SK-N-SH (cell line): ENCODE results near the gene ZNF664. TPM values are rescaled to one million over a fixed set of nuclear protein-coding genes. Genes with fewer than 3 reads are reported as not detected.

Experiments
- CTCF ChIA-PET: fragments of 300-600, 350-600 bp; formaldehyde crosslinking; extraction: SDS; loops from one replicate; lab custom pipeline; 2021; lab: Yijun Ruan, JAX
- POLR2A ChIA-PET: fragments of 350-600 bp; sonication (Branson Sonifier 250); formaldehyde crosslinking; extraction: SDS; loops from one replicate; lab custom pipeline; 2020; ENCODE audit warnings: antibody characterized with exemption, inconsistent platforms; lab: Yijun Ruan, JAX
- DNase-seq: peaks from one replicate; pipeline ENCODE4 v3.0.0; 2012
- H2AFZ ChIP-seq: fragments of 200-600 bp; sonication (generic); 2 replicates; pipeline ENCODE4 v1.8.1; 2016; ENCODE audit warnings: antibody characterized with exemption, mild to moderate bottlenecking, low read depth
- H3F3A ChIP-seq: fragments of 200-600 bp; sonication (generic); replicated peaks from 2 replicates; pipeline ENCODE3; 2016; ENCODE audit warnings: antibody characterized with exemption, mild to moderate bottlenecking; ENCODE audit not compliant: insufficient read depth
- H3K27ac ChIP-seq, 2 experiments: fragments of 200-500 bp in 1 of 2; fragments of 200-600 bp in 1 of 2; sonication (Bioruptor generic) in 1 of 2; sonication (generic), shearing (Covaris generic) in 1 of 2; 2 replicates each; pipeline versions ENCODE4 v1.5.1 to v1.6.1; 2014 to 2016; ENCODE audit warnings: low read depth in 2 of 2, inconsistent platforms in 1 of 2, low read length in 1 of 2, mild to moderate bottlenecking in 1 of 2, mixed read lengths in 1 of 2
- H3K27me3 ChIP-seq: fragments of 200-600 bp; sonication (generic), shearing (Covaris generic); 2 replicates; pipeline ENCODE4 v1.6.1; 2016; ENCODE audit warnings: mixed run types; ENCODE audit not compliant: insufficient read depth
- H3K36me3 ChIP-seq, 2 experiments: fragments of 200-500 bp in 1 of 2; fragments of 200-600 bp in 1 of 2; sonication (Bioruptor generic) in 1 of 2; sonication (generic) in 1 of 2; replicated peaks in 1 of 2; 2 replicates each; pipeline versions ENCODE3 to v1.5.1; 2014 to 2016; ENCODE audit warnings: low read length in 1 of 2, mild to moderate bottlenecking in 1 of 2; ENCODE audit not compliant: insufficient read depth in 2 of 2, control insufficient read depth in 1 of 2
- H3K4me1 ChIP-seq, 2 experiments: fragments of 200-500 bp in 1 of 2; fragments of 200-600 bp in 1 of 2; sonication (Bioruptor generic) in 1 of 2; sonication (generic), shearing (Covaris generic) in 1 of 2; 2 replicates each; pipeline versions ENCODE4 v1.5.1 to v1.6.1; 2014 to 2016; ENCODE audit warnings: low read depth in 1 of 2, low read length in 1 of 2, mixed run types in 1 of 2; ENCODE audit not compliant: insufficient read depth in 2 of 2, control insufficient read depth in 1 of 2
- H3K4me2 ChIP-seq: fragments of 200-600 bp; sonication (generic), shearing (Covaris generic); 2 replicates; pipeline ENCODE4 v1.6.1; 2017; ENCODE audit warnings: mixed run types
- H3K4me3 ChIP-seq, 2 experiments: fragments of 200-500 bp in 1 of 2; fragments of 200-600 bp in 1 of 2; sonication (Bioruptor generic) in 1 of 2; sonication (generic), shearing (Covaris generic) in 1 of 2; 2 replicates each; pipeline versions ENCODE4 v1.5.1 to v1.8.1; 2014 to 2016; ENCODE audit warnings: low read depth in 2 of 2, inconsistent platforms in 1 of 2, low read length in 1 of 2, mild to moderate bottlenecking in 1 of 2, mixed read lengths in 1 of 2, moderate library complexity in 1 of 2
- H3K79me2 ChIP-seq: fragments of 200-600 bp; sonication (generic); 2 replicates; pipeline ENCODE4 v1.8.1; 2017; ENCODE audit warnings: mild to moderate bottlenecking; ENCODE audit not compliant: insufficient read depth
- H3K9ac ChIP-seq: fragments of 200-600 bp; sonication (generic); 2 replicates; pipeline ENCODE4 v1.6.1; 2017; ENCODE audit warnings: mixed run types
- H3K9me2 ChIP-seq: fragments of 200-600 bp; sonication (generic); 2 replicates; pipeline ENCODE4 v1.6.1; 2017; ENCODE audit warnings: mixed run types
- H3K9me3 ChIP-seq: fragments of 200-600 bp; sonication (generic); 2 replicates; pipeline ENCODE4 v1.6.1; 2017; ENCODE audit warnings: mixed run types, mild to moderate bottlenecking, moderate library complexity
- H4K20me1 ChIP-seq: fragments of 200-600 bp; sonication (generic); 2 replicates; pipeline ENCODE4 v1.6.1; 2017; ENCODE audit warnings: mild to moderate bottlenecking, mixed run types; ENCODE audit not compliant: insufficient read depth
- FOSL2 ChIP-seq: IDR thresholded peaks from 2 replicates; pipeline ENCODE4 v1.4.0; 2012; ENCODE audit warnings: low read depth, mild to moderate bottlenecking, moderate library complexity, borderline replicate concordance
- FOXJ3 ChIP-seq: sonication (generic); formaldehyde crosslinking; IDR thresholded peaks from 2 replicates; pipeline ENCODE4 v1.5.1; 2020; ENCODE audit warnings: mild to moderate bottlenecking, missing genetic modification reagents
- GATA2 ChIP-seq: sonication (generic); formaldehyde crosslinking; IDR thresholded peaks from 2 replicates; pipeline ENCODE4 v1.5.0; 2020; ENCODE audit warnings: mild to moderate bottlenecking, missing genetic modification reagents
- MXI1 ChIP-seq: IDR thresholded peaks from 2 replicates; pipeline ENCODE4 v1.6.1; 2012; ENCODE audit warnings: mild to moderate bottlenecking, low read depth, low read length, improper control_type of control experiment
- RCOR1 ChIP-seq: fragments of 150-350 bp; IDR thresholded peaks from 2 replicates; pipeline ENCODE4 v1.6.1; 2017; ENCODE audit warnings: antibody characterized with exemption, low read length
- RFX5 ChIP-seq: IDR thresholded peaks from 2 replicates; pipeline ENCODE4 v1.6.1; 2012; ENCODE audit warnings: mild to moderate bottlenecking, improper control_type of control experiment, low read length
- WGBS: methylation state at CpG from one replicate; pipeline ENCODE4 v1.1.6; 2017; ENCODE audit warnings: low lambda C conversion rate; 5-methylcytosine and 5-hydroxymethylcytosine counted together
- polyA plus RNA-seq, 3 experiments: library from polyadenylated mRNA; depleted of rRNA; stranded (reverse); fragments of >200 nt; gene quantifications; 2 replicates each; pipeline ENCODE4 v1.2.3, GENCODE V29; 2012
- TF ChIP-seq, protein P1 (sequence below): IDR thresholded peaks from 2 replicates; pipeline ENCODE4 v1.6.1; 2012; ENCODE audit warnings: mild to moderate bottlenecking, low read depth, low read length, moderate library complexity
- TF ChIP-seq, protein P2 (sequence below): IDR thresholded peaks from 2 replicates; pipeline ENCODE4 v1.4.0; 2012; ENCODE audit warnings: low read depth
- TF ChIP-seq, protein P3 (sequence below): IDR thresholded peaks from 2 replicates; pipeline ENCODE4; 2012

The ZNF664 gene
- polyA plus RNA-seq, 1 of the 3 experiments (the other 2 are of a cell fraction) = 34.9 TPM

- TF ChIP-seq, protein P1, sequence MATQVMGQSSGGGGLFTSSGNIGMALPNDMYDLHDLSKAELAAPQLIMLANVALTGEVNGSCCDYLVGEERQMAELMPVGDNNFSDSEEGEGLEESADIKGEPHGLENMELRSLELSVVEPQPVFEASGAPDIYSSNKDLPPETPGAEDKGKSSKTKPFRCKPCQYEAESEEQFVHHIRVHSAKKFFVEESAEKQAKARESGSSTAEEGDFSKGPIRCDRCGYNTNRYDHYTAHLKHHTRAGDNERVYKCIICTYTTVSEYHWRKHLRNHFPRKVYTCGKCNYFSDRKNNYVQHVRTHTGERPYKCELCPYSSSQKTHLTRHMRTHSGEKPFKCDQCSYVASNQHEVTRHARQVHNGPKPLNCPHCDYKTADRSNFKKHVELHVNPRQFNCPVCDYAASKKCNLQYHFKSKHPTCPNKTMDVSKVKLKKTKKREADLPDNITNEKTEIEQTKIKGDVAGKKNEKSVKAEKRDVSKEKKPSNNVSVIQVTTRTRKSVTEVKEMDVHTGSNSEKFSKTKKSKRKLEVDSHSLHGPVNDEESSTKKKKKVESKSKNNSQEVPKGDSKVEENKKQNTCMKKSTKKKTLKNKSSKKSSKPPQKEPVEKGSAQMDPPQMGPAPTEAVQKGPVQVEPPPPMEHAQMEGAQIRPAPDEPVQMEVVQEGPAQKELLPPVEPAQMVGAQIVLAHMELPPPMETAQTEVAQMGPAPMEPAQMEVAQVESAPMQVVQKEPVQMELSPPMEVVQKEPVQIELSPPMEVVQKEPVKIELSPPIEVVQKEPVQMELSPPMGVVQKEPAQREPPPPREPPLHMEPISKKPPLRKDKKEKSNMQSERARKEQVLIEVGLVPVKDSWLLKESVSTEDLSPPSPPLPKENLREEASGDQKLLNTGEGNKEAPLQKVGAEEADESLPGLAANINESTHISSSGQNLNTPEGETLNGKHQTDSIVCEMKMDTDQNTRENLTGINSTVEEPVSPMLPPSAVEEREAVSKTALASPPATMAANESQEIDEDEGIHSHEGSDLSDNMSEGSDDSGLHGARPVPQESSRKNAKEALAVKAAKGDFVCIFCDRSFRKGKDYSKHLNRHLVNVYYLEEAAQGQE = no peak
- TF ChIP-seq MXI1 (no peak), GATA2 (CRISPR knock-in tag) (no peak)
- TF ChIP-seq, protein P2, sequence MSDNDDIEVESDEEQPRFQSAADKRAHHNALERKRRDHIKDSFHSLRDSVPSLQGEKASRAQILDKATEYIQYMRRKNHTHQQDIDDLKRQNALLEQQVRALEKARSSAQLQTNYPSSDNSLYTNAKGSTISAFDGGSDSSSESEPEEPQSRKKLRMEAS = no peak
These were observed 40.1 kb downstream of the ZNF664 start (continued) for GRCh38 chr12:124013073-124013472.

DNA sequence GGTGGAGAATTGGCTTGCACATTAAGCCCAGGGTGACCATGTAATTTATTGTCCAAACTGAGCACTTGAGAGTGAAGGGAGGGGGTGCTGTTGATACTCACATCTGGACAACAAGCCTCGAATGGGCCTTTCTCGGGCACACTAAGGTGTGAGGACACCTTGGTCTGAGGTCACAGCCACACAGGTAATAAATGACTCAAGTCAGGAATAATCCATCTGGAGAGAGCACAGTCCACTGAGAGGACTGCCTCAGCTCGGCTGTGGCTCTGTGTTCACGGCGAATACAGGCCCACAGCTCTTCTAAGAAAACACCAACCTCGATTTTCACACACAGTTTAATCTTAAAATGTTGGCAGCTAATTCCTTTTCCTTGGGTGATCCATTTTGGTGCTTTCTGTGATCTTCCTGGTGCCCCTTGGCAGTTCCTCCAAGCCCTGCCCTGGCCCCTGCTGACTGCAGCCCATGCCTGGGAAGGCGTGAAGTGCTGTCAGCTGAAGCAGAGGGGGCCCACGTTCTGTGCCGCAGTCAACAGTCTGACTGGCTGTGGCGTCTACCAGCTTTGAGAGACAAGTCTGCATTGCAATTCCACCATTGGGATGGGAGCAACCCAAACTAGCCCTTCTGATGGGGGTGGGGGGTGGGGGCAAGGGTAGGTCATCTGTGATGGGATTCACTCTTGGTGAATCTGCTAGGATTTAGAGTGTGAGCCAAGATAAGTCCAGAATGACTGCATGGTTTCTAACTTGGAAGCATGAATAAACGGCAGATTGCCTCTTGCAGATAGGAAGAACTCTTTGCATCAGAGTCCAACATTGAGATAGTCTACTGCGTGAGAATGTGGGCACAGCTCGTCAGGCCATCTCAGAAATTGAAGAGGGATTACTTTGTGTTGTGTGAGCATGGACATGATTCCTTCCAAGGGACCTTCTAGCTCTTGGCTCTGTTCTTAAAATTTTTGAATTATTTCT is 42.8 kb downstream of the ZNF664 start:
- H3K9me2 ChIP-seq = no peaks in the 10 kb centered on the region
- H3K9ac ChIP-seq = no peak overlapping the region
- peaks cover 25 to 48% of the 10 kb centered on the region in 2 experiments for H3K36me3 ChIP-seq
- 95% methylated on average over 12 of the region's 13 CpGs for WGBS
- no peaks in the 10 kb centered on the region for H3K79me2 ChIP-seq
- no peak overlapping the region for H3K4me3 ChIP-seq
- no peak overlapping the region for H2AFZ ChIP-seq
- no peaks in the 10 kb centered on the region for H4K20me1 ChIP-seq
- CTCF ChIA-PET = interaction anchor here (1.3 to 3.3 kb wide), 5 partner anchors 9 to 110 kb away, joined by 3 to 14 read pairs (median 3); no protein-coding TSS in a partner anchor
- H3F3A ChIP-seq = peaks cover 18% of the 10 kb centered on the region
- no peak for TF ChIP-seq FOSL2
- TF ChIP-seq FOXJ3 (CRISPR knock-in tag) = no peak
- TF ChIP-seq, protein P3, sequence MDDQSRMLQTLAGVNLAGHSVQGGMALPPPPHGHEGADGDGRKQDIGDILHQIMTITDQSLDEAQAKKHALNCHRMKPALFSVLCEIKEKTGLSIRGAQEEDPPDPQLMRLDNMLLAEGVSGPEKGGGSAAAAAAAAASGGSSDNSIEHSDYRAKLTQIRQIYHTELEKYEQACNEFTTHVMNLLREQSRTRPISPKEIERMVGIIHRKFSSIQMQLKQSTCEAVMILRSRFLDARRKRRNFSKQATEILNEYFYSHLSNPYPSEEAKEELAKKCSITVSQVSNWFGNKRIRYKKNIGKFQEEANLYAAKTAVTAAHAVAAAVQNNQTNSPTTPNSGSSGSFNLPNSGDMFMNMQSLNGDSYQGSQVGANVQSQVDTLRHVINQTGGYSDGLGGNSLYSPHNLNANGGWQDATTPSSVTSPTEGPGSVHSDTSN = no peak
- TF ChIP-seq RFX5 = no peak
- TF ChIP-seq RCOR1 = no peak
- TF ChIP-seq, all 33 proteins: peak for 0
- no peak overlapping the region for H3K4me2 ChIP-seq
- no peak for DNase-seq
- no peaks in the 10 kb centered on the region for H3K9me3 ChIP-seq
- H3K27me3 ChIP-seq = no peaks in the 10 kb centered on the region
- H3K27ac ChIP-seq = no peak overlapping the region
- POLR2A ChIA-PET = interaction anchor here (1.2 kb wide), 1 partner anchor 17 kb away, joined by 3 read pairs; no protein-coding TSS in a partner anchor
- H3K4me1 ChIP-seq = peaks cover 0 to 7% of the 10 kb centered on the region in 2 experiments; a peak in 2 of 4 replicates
